Measurements from ENCODE around the gene PNPLA3. TPM values are rescaled to one million over a fixed set of nuclear protein-coding genes. Genes with fewer than 3 reads are reported as not detected.

The PNPLA3 gene
- total RNA-seq, 2 donors from 2014 or later = 48.1 to 52.6 TPM

DNA sequence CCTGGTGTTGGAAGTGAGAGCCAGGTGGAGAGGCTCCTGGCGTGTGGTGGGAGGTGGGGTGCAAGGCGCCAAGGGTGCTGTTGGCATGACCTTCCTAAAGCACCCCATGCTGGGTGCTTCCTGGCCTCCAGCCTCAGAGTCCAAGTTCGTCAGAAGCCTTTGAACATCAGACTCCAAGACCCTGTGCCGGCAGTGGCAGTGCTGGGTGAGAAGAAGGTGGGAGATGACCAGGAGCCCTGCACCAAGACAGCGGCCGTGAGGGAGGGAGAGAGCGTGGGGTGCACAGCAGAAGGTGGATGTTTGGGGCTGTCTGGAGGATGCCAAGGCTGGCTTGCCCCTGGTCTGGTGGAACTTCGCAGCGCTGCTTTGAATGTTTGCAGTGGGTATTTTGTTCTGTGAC, 70.8 kb downstream of the PNPLA3 start:
- H3K9ac ChIP-seq (ENCODE audit: extremely low read depth, low read length, poor library complexity, severe bottlenecking) = no peak overlapping the region
- peaks cover 79% of the 10 kb centered on the region for H3K36me3 Mint-ChIP-seq (ENCODE audit: low read depth)

DNA sequence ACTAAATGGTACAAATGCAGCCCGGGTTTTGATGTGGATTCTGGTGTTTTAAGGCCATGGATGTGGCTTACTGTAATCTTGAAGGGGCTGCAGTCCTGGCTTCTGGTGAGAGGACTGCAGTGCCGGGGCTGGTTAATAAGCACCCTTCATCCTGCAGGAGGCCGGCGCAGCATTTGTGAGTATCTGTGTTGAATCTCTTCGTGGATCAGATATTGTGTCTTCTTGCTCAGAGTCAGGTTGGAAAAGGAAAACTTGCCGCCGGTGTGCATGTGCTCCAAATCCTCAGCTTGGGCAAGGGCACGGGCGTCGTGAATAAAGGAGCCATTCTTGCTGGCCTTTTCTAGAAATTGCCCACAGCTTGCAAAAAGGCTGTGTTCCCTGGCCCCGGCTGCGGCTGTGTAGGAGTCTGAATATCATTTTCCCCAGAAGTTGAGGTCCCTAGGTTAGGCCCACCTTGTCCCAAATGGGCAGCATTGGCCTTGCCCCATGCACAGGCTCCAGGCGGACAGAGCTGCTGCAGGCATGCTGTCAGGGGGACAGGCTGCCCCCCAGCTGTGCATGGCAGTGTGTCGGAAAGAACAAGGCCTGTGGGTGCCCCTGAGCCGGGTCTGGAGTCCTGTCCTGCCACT, 71.6 kb downstream of the PNPLA3 start:
- H3K9me3 ChIP-seq (ENCODE audit: control insufficient read depth, low read length) = no peaks in the 10 kb centered on the region
- no peak overlapping the region for H3K4me3 ChIP-seq (ENCODE audit: low read length)
- H3K27me3 ChIP-seq (ENCODE audit: control insufficient read depth, insufficient read depth, low read length, poor library complexity, severe bottlenecking) = no peaks in the 10 kb centered on the region
- Mint-ChIP-seq H3K27me3 (ENCODE audit: insufficient read depth) (no peaks in the 10 kb centered on the region), H3K36me3 (ENCODE audit: low read depth) (peaks cover 73% of the 10 kb centered on the region), H3K4me1 (no peaks in the 10 kb centered on the region), H3K27ac (no peak overlapping the region), H3K9me3 (no peaks in the 10 kb centered on the region), H3K4me3 (no peak overlapping the region)
- peaks cover 75% of the 10 kb centered on the region for H3K36me3 ChIP-seq (ENCODE audit: control insufficient read depth, insufficient read depth, low read length)
- TF ChIP-seq, protein P1, sequence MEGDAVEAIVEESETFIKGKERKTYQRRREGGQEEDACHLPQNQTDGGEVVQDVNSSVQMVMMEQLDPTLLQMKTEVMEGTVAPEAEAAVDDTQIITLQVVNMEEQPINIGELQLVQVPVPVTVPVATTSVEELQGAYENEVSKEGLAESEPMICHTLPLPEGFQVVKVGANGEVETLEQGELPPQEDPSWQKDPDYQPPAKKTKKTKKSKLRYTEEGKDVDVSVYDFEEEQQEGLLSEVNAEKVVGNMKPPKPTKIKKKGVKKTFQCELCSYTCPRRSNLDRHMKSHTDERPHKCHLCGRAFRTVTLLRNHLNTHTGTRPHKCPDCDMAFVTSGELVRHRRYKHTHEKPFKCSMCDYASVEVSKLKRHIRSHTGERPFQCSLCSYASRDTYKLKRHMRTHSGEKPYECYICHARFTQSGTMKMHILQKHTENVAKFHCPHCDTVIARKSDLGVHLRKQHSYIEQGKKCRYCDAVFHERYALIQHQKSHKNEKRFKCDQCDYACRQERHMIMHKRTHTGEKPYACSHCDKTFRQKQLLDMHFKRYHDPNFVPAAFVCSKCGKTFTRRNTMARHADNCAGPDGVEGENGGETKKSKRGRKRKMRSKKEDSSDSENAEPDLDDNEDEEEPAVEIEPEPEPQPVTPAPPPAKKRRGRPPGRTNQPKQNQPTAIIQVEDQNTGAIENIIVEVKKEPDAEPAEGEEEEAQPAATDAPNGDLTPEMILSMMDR (conservative IDR thresholded peaks at IDR 0.05) = no peak
- no peaks in the 10 kb centered on the region for H3K4me1 ChIP-seq (ENCODE audit: control insufficient read depth, insufficient read depth, low read length)
- 93 to 94% methylated on average over 13 to 15 of the region's 15 CpGs for WGBS, 2 experiments (ENCODE audit: insufficient coverage in 1 of 2, insufficient read length in 1 of 2)
- no peak overlapping the region for H3K27ac ChIP-seq (ENCODE audit: low read depth, low read length)
- H3K9ac ChIP-seq (ENCODE audit: extremely low read depth, low read length, poor library complexity, severe bottlenecking) = no peak overlapping the region
- DNase-seq = no peak

More for the DNA sequence above, 70.8 kb downstream of the PNPLA3 start:
- H3K27ac Mint-ChIP-seq = no peak overlapping the region
- H3K4me3 Mint-ChIP-seq = no peak overlapping the region
- H3K9me3 ChIP-seq (ENCODE audit: control insufficient read depth, low read length) = no peaks in the 10 kb centered on the region
- H3K4me1 Mint-ChIP-seq = no peaks in the 10 kb centered on the region
- WGBS, 2 experiments (ENCODE audit: insufficient coverage in 1 of 2, insufficient read length in 1 of 2) = 84 to 85% methylated on average over 4 to 9 of the region's 9 CpGs
- TF ChIP-seq, protein P1 (conservative IDR thresholded peaks at IDR 0.05) = no peak
- no peak overlapping the region for H3K4me3 ChIP-seq (ENCODE audit: low read length)
- no peaks in the 10 kb centered on the region for H3K27me3 ChIP-seq (ENCODE audit: control insufficient read depth, insufficient read depth, low read length, poor library complexity, severe bottlenecking)
- no peak overlapping the region for H3K27ac ChIP-seq (ENCODE audit: low read depth, low read length)
- no peak for DNase-seq
- H3K9me3 Mint-ChIP-seq = no peaks in the 10 kb centered on the region
- no peaks in the 10 kb centered on the region for H3K4me1 ChIP-seq (ENCODE audit: control insufficient read depth, insufficient read depth, low read length)
- peaks cover 82% of the 10 kb centered on the region for H3K36me3 ChIP-seq (ENCODE audit: control insufficient read depth, insufficient read depth, low read length)
- no peaks in the 10 kb centered on the region for H3K27me3 Mint-ChIP-seq (ENCODE audit: insufficient read depth)

DNA sequence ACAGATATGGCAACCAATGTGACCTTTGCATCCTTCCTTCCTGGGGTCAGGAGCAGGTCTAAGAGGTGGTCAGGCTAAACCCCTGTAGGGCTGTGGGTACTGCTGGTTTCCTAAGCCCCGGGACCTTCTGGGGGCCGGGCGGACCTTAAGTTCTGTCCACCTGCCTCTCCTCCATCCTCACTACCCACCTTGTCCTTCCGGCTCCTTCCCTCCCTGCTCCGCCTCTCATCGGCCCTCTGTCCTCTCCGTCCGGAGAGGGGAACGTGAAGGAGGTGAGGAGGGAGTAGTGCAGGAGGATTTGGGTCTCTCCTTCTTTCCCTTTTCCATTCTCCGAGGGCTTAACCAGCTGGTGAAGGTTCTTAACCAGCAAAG, 72.2 kb downstream of the PNPLA3 start:
- TF ChIP-seq, protein P1 (conservative IDR thresholded peaks at IDR 0.05) = no peak
- Mint-ChIP-seq H3K27me3 (ENCODE audit: insufficient read depth) (no peaks in the 10 kb centered on the region), H3K9me3 (no peaks in the 10 kb centered on the region), H3K27ac (no peak overlapping the region), H3K4me1 (no peaks in the 10 kb centered on the region), H3K36me3 (ENCODE audit: low read depth) (peaks cover 70% of the 10 kb centered on the region), H3K4me3 (no peak overlapping the region)
- H3K36me3 ChIP-seq (ENCODE audit: control insufficient read depth, insufficient read depth, low read length) = peaks cover 73% of the 10 kb centered on the region
- no peak overlapping the region for H3K9ac ChIP-seq (ENCODE audit: extremely low read depth, low read length, poor library complexity, severe bottlenecking)
- no peak overlapping the region for H3K27ac ChIP-seq (ENCODE audit: low read depth, low read length)
- WGBS, 2 experiments (ENCODE audit: insufficient coverage in 1 of 2, insufficient read length in 1 of 2) = 96% methylated on average over 8 of the region's 10 CpGs; no CpG with 5 or more reads in 1 of the 2 experiments
- H3K27me3 ChIP-seq (ENCODE audit: control insufficient read depth, insufficient read depth, low read length, poor library complexity, severe bottlenecking) = no peaks in the 10 kb centered on the region
- no peak overlapping the region for H3K4me3 ChIP-seq (ENCODE audit: low read length)
- H3K4me1 ChIP-seq (ENCODE audit: control insufficient read depth, insufficient read depth, low read length) = no peaks in the 10 kb centered on the region
- no peaks in the 10 kb centered on the region for H3K9me3 ChIP-seq (ENCODE audit: control insufficient read depth, low read length)
- DNase-seq = no peak
